H9 (cell line): Measurements from ENCODE around the gene HADH. TPM values are rescaled to one million over a fixed set of nuclear protein-coding genes. Genes with fewer than 3 reads are reported as not detected.

Experiments used
- DNase-seq: peaks from one replicate; pipeline ENCODE4 v3.0.0-alpha.2; 2017
- H2AFZ ChIP-seq: one replicate; pipeline ENCODE4 v1.6.1; 2013; ENCODE audit warnings: mild to moderate bottlenecking, low read length, control low read depth, moderate library complexity
- H2AK5ac ChIP-seq: 2 replicates; pipeline ENCODE4 v1.6.1; 2013; ENCODE audit warnings: low read length, control low read depth, mixed read lengths; ENCODE audit not compliant: insufficient read length
- H2BK120ac ChIP-seq: one replicate; pipeline ENCODE4 v1.6.1; 2013; ENCODE audit warnings: low read depth, mild to moderate bottlenecking, low read length, control low read depth, inconsistent platforms; ENCODE audit not compliant: poor library complexity, severe bottlenecking
- H2BK12ac ChIP-seq: 2 replicates; pipeline ENCODE4 v1.6.1; 2013; ENCODE audit warnings: low read length, control low read depth, mixed read lengths, low read depth; ENCODE audit not compliant: insufficient read length
- H2BK15ac ChIP-seq: 2 replicates; pipeline ENCODE4 v1.6.1; 2013; ENCODE audit warnings: low read depth, low read length, control low read depth
- H2BK20ac ChIP-seq: one replicate; pipeline ENCODE4 v1.6.1; 2013; ENCODE audit warnings: low read depth, mild to moderate bottlenecking, low read length, control low read depth, inconsistent platforms; ENCODE audit not compliant: poor library complexity, severe bottlenecking
- H2BK5ac ChIP-seq: 2 replicates; pipeline ENCODE4 v1.6.1; 2013; ENCODE audit warnings: low read length, control low read depth, mixed read lengths; ENCODE audit not compliant: insufficient read length
- H3K14ac ChIP-seq: 2 replicates; pipeline ENCODE4 v1.6.1; 2013; ENCODE audit warnings: low read length, control low read depth; ENCODE audit not compliant: insufficient read depth
- H3K18ac ChIP-seq: 2 replicates; pipeline ENCODE4 v1.6.1; 2013; ENCODE audit warnings: low read depth, mild to moderate bottlenecking, mixed read lengths, low read length, control low read depth; ENCODE audit not compliant: insufficient read length
- H3K23ac ChIP-seq: 2 replicates; pipeline ENCODE4 v1.6.1; 2013; ENCODE audit warnings: low read length, control low read depth, mixed read lengths, low read depth; ENCODE audit not compliant: insufficient read length
- H3K23me2 ChIP-seq: 2 replicates; pipeline ENCODE4 v1.6.1; 2013; ENCODE audit warnings: low read depth, mild to moderate bottlenecking, mixed read lengths, low read length, control low read depth; ENCODE audit not compliant: insufficient read length, poor library complexity, severe bottlenecking
- H3K27ac ChIP-seq: 2 replicates; pipeline ENCODE4 v1.5.1; 2013; ENCODE audit warnings: low read length, control low read depth, mixed read lengths, low read depth; ENCODE audit not compliant: insufficient read length
- H3K27me3 ChIP-seq: 2 replicates; pipeline ENCODE4 v1.6.1; 2013; ENCODE audit warnings: low read length, control low read depth, inconsistent platforms; ENCODE audit not compliant: insufficient read depth
- H3K4ac ChIP-seq: 2 replicates; pipeline ENCODE4 v1.6.1; 2013; ENCODE audit warnings: low read depth, mild to moderate bottlenecking, control low read depth, inconsistent platforms, low read length, moderate library complexity
- H3K4me1 ChIP-seq: 2 replicates; pipeline ENCODE4 v1.6.1; 2013; ENCODE audit warnings: low read length, control low read depth, inconsistent platforms; ENCODE audit not compliant: insufficient read depth
- H3K4me2 ChIP-seq: 2 replicates; pipeline ENCODE4 v1.6.1; 2013; ENCODE audit warnings: low read length, control low read depth, mixed read lengths; ENCODE audit not compliant: insufficient read length, insufficient read depth
- H3K56ac ChIP-seq: 2 replicates; pipeline ENCODE4 v1.6.1; 2013; ENCODE audit warnings: low read depth, mild to moderate bottlenecking, mixed read lengths, low read length, control low read depth; ENCODE audit not compliant: insufficient read length
- H3K79me1 ChIP-seq: 2 replicates; pipeline ENCODE4 v1.6.1; 2013; ENCODE audit warnings: low read depth, mild to moderate bottlenecking, moderate library complexity, low read length, control low read depth, inconsistent platforms; ENCODE audit not compliant: insufficient read depth, poor library complexity, severe bottlenecking
- H3K79me2 ChIP-seq: 2 replicates; pipeline ENCODE4 v1.6.1; 2013; ENCODE audit warnings: low read length, control low read depth, inconsistent platforms; ENCODE audit not compliant: insufficient read depth
- H3K9ac ChIP-seq: 2 replicates; pipeline ENCODE4 v1.6.1; 2013; ENCODE audit warnings: low read length, control low read depth, mixed read lengths; ENCODE audit not compliant: insufficient read length; ENCODE audit errors: extremely low read depth
- H3K9me3 ChIP-seq: one replicate; pipeline ENCODE4 v1.6.1; 2013; ENCODE audit warnings: low read depth, low read length, inconsistent platforms; ENCODE audit not compliant: control insufficient read depth
- H3T11ph ChIP-seq: one replicate; pipeline ENCODE4 v1.6.1; 2013; ENCODE audit warnings: mild to moderate bottlenecking, low read length, control low read depth, inconsistent platforms
- H4K20me1 ChIP-seq: one replicate; pipeline ENCODE4 v1.6.1; 2013; ENCODE audit not compliant: control insufficient read depth, insufficient read length, insufficient read depth
- H4K5ac ChIP-seq: 2 replicates; pipeline ENCODE4 v1.6.1; 2013; ENCODE audit warnings: low read depth, mild to moderate bottlenecking, mixed read lengths, low read length, control low read depth; ENCODE audit not compliant: insufficient read length
- H4K8ac ChIP-seq: replicated peaks from 2 replicates; pipeline ENCODE4 v1.6.1; 2013; ENCODE audit warnings: low read length, control low read depth, mixed read lengths, low read depth; ENCODE audit not compliant: insufficient read length
- H4K91ac ChIP-seq: 2 replicates; pipeline ENCODE4 v1.6.1; 2013; ENCODE audit warnings: low read depth, mild to moderate bottlenecking, moderate library complexity, mixed read lengths, low read length, control low read depth; ENCODE audit not compliant: insufficient read length
- H3K27ac Mint-ChIP-seq, 3 experiments: 2 replicates in 2 of 3; 3 replicates in 1 of 3; pipeline ENCODE4 v1.8.0; 2020 to 2021; ENCODE audit warnings: mixed read lengths in 3 of 3, mild to moderate bottlenecking in 1 of 3, moderate library complexity in 1 of 3
- H3K27me3 Mint-ChIP-seq: 2 replicates; pipeline ENCODE4 v1.8.0; 2021; ENCODE audit warnings: low read depth, mild to moderate bottlenecking, moderate library complexity, mixed read lengths
- H3K36me3 Mint-ChIP-seq, 3 experiments: 2 replicates in 2 of 3; 3 replicates in 1 of 3; pipeline ENCODE4 v1.8.0; 2020 to 2021; ENCODE audit warnings: low read depth in 3 of 3, mixed read lengths in 3 of 3; ENCODE audit not compliant: insufficient read depth in 1 of 3
- H3K4me1 Mint-ChIP-seq, 2 experiments: 2 replicates each; pipeline ENCODE4 v1.8.0; 2020; ENCODE audit warnings: mixed read lengths in 2 of 2
- H3K4me3 Mint-ChIP-seq, 2 experiments: 2 replicates in 1 of 2; 3 replicates in 1 of 2; pipeline ENCODE4 v1.8.0; 2020 to 2021; ENCODE audit warnings: mild to moderate bottlenecking in 2 of 2, mixed read lengths in 2 of 2, moderate library complexity in 1 of 2
- H3K9me3 Mint-ChIP-seq, 2 experiments: 2 replicates in 1 of 2; 3 replicates in 1 of 2; pipeline ENCODE4 v1.8.0; 2020; ENCODE audit warnings: mild to moderate bottlenecking in 2 of 2, mixed read lengths in 2 of 2, moderate library complexity in 1 of 2
- CTCF ChIP-seq: fragments of 200-600 bp; sonication (generic); conservative IDR thresholded peaks from 3 replicates; pipeline ENCODE4 v1.8.0; 2021; ENCODE audit warnings: antibody characterized with exemption, mild to moderate bottlenecking
- WGBS: extraction: QIAGEN DNeasy Blood & Tissue Kit; methylation state at CpG from one replicate; pipeline ENCODE4 v1.1.7; 2013; ENCODE audit warnings: missing lambda C conversion rate, low lambda C conversion rate, mixed read lengths; ENCODE audit not compliant: insufficient read length; ENCODE audit errors: extremely low coverage; 5-methylcytosine and 5-hydroxymethylcytosine counted together
- total RNA-seq: library from RNA; stranded (reverse); gene quantifications from 2 replicates; pipeline ENCODE4 v1.2.1, GENCODE V29; 2021

The HADH gene
- total RNA-seq, 1 experiment from 2014 or later = 44.4 TPM

- Mint-ChIP-seq H3K36me3 (peaks cover 19 to 56% (median 54%) of the 10 kb centered on the region in 3 experiments), H3K27ac (no peak overlapping the region), H3K27me3 (no peaks in the 10 kb centered on the region), H3K4me3 (no peak overlapping the region), H3K4me1 (peaks cover 2 to 6% of the 10 kb centered on the region in 2 experiments; a peak in 1 of 4 replicates), H3K9me3 (no peaks in the 10 kb centered on the region)
- H4K20me1 ChIP-seq = no peaks in the 10 kb centered on the region
- no peaks in the 10 kb centered on the region for H3K23me2 ChIP-seq
- no peak overlapping the region for H2BK5ac ChIP-seq
- H3K23ac ChIP-seq = no peak overlapping the region
- H2AFZ ChIP-seq = no peak overlapping the region
- H2BK20ac ChIP-seq = no peak overlapping the region
- DNase-seq = no peak
- no peak overlapping the region for H4K8ac ChIP-seq
- no peak overlapping the region for H3K27ac ChIP-seq
- H4K5ac ChIP-seq = no peak overlapping the region
- H3K4ac ChIP-seq = no peak overlapping the region
- TF ChIP-seq CTCF = no peak
- no CpG with 5 or more reads among the region's 4 CpGs for WGBS
- no peaks in the 10 kb centered on the region for H3K4me1 ChIP-seq
- H4K91ac ChIP-seq = no peak overlapping the region
- no peaks in the 10 kb centered on the region for H3K79me1 ChIP-seq
- no peak overlapping the region for H3K56ac ChIP-seq
- no peak overlapping the region for H3K18ac ChIP-seq
- no peak overlapping the region for H3T11ph ChIP-seq
- no peak overlapping the region for H3K9ac ChIP-seq
- no peak overlapping the region for H2BK120ac ChIP-seq
- H3K4me2 ChIP-seq = no peak overlapping the region
- H3K14ac ChIP-seq = no peak overlapping the region
- H3K27me3 ChIP-seq = no peaks in the 10 kb centered on the region
- no peak overlapping the region for H2BK15ac ChIP-seq
- H3K79me2 ChIP-seq = no peaks in the 10 kb centered on the region
- H3K9me3 ChIP-seq = no peaks in the 10 kb centered on the region
- H2AK5ac ChIP-seq = no peak overlapping the region
- no peak overlapping the region for H2BK12ac ChIP-seq
Measured at GRCh38 chr4:108031427-108032083, 41.9 kb downstream of the HADH start.
